Liver (tissue), 9 donors: ENCODE data around the gene NDUFS3. TPM values are rescaled to one million over a fixed set of nuclear protein-coding genes. Genes with fewer than 3 reads are reported as not detected.
"Not testable (repeated sequence)": the region's sequence is repeated elsewhere in the genome, so short reads cannot be mapped to it uniquely, and the experiment has no call there.

Experiments used
- DNase-seq: peaks from one replicate; pipeline ENCODE4 v3.0.0-alpha.2; 2017; ENCODE audit warnings: low spot score
- H3K27ac ChIP-seq, 2 donors: one replicate each; pipeline ENCODE4 v1.7.0; 2013; ENCODE audit warnings: inconsistent platforms in 2 of 2, low read length in 2 of 2, control low read depth in 1 of 2, low read depth in 1 of 2, mild to moderate bottlenecking in 1 of 2
- H3K27me3 ChIP-seq, 4 donors: one replicate each; pipeline versions ENCODE4 v1.6.1 to v1.7.0; 2013; ENCODE audit warnings: low read length in 3 of 4, inconsistent platforms in 1 of 4, mild to moderate bottlenecking in 1 of 4, moderate library complexity in 1 of 4; ENCODE audit not compliant: control insufficient read depth in 4 of 4, insufficient read depth in 4 of 4
- H3K36me3 ChIP-seq, 4 donors: one replicate each; pipeline versions ENCODE4 v1.6.1 to v1.7.0; 2013; ENCODE audit warnings: low read length in 3 of 4, mild to moderate bottlenecking in 3 of 4, low read depth in 1 of 4, moderate library complexity in 1 of 4; ENCODE audit not compliant: control insufficient read depth in 4 of 4, insufficient read depth in 3 of 4
- H3K4me1 ChIP-seq, 4 donors: one replicate each; pipeline versions ENCODE4 v1.6.1 to v1.7.0; 2013; ENCODE audit warnings: low read length in 3 of 4, mild to moderate bottlenecking in 3 of 4, moderate library complexity in 1 of 4; ENCODE audit not compliant: control insufficient read depth in 4 of 4, insufficient read depth in 4 of 4
- H3K4me3 ChIP-seq, 3 donors: one replicate each; pipeline versions ENCODE4 v1.6.1 to v1.7.0; 2013; ENCODE audit warnings: low read length in 3 of 3, control low read depth in 1 of 3, low read depth in 1 of 3, mild to moderate bottlenecking in 1 of 3
- H3K9ac ChIP-seq, 2 donors: one replicate each; pipeline ENCODE4 v1.7.0; 2013; ENCODE audit warnings: low read length in 2 of 2, mild to moderate bottlenecking in 2 of 2, moderate library complexity in 2 of 2, control low read depth in 1 of 2, low read depth in 1 of 2
- H3K9me3 ChIP-seq, 4 donors: one replicate each; pipeline versions ENCODE4 v1.6.1 to v1.7.0; 2013; ENCODE audit warnings: low read length in 3 of 4; ENCODE audit not compliant: control insufficient read depth in 4 of 4
- FOXA1 ChIP-seq: IDR thresholded peaks from 2 replicates; pipeline ENCODE4 v1.6.1; 2016; ENCODE audit warnings: antibody characterized with exemption
- FOXA2 ChIP-seq: IDR thresholded peaks from 2 replicates; pipeline ENCODE4 v1.6.1; 2016; ENCODE audit warnings: antibody characterized with exemption
- HNF4G ChIP-seq: IDR thresholded peaks from 2 replicates; pipeline ENCODE4 v1.6.1; 2016; ENCODE audit warnings: antibody characterized with exemption
- RAD21 ChIP-seq, 2 donors: IDR thresholded peaks; 2 replicates each; pipeline ENCODE4 v1.6.1; 2016; ENCODE audit warnings: antibody characterized with exemption in 2 of 2, mild to moderate bottlenecking in 2 of 2
- RXRA ChIP-seq, 2 donors: IDR thresholded peaks; 2 replicates each; pipeline ENCODE4 v1.6.1; 2017 to 2018; ENCODE audit warnings: antibody characterized with exemption in 2 of 2, mild to moderate bottlenecking in 1 of 2
- SP1 ChIP-seq: IDR thresholded peaks from 2 replicates; pipeline ENCODE4 v1.6.1; 2018; ENCODE audit warnings: antibody characterized with exemption, mild to moderate bottlenecking
- ZBTB33 ChIP-seq: IDR thresholded peaks from 2 replicates; pipeline ENCODE4 v1.6.1; 2016; ENCODE audit warnings: antibody characterized with exemption
- WGBS: extraction: QIAGEN DNeasy Blood & Tissue Kit; methylation state at CpG from one replicate; pipeline ENCODE4 v1.1.7; 2013; 5-methylcytosine and 5-hydroxymethylcytosine counted together
- polyA plus RNA-seq, 2 donors: library from polyadenylated mRNA; stranded (reverse) in 1 of 2; unstranded in 1 of 2; fragments of 200-250 nt in 1 of 2; fragments of >200 nt in 1 of 2; fragmentation: Nextera tagmentation in 1 of 2; extraction: Ambion mirVana in 1 of 2; gene quantifications; one replicate each; pipeline versions ENCODE4 v1.2.1 to v1.2.3, GENCODE V29; 2013 to 2015
- total RNA-seq, 2 donors: library from RNA; depleted of rRNA; stranded (reverse); fragments of >200 nt; gene quantifications; one replicate each; pipeline ENCODE4 v1.2.3, GENCODE V29; 2014
- TF ChIP-seq, protein P1 (sequence below): IDR thresholded peaks from 2 replicates; pipeline ENCODE4 v1.6.1; 2016; ENCODE audit warnings: antibody characterized with exemption
- TF ChIP-seq, protein P2 (sequence below): IDR thresholded peaks from 2 replicates; pipeline ENCODE4 v1.6.1; 2016; ENCODE audit warnings: antibody characterized with exemption, mild to moderate bottlenecking
- donor health status: healthy.
- donor health status: healthy.
- donor health status: healthy.
- donor health status: healthy.
- donor health status: healthy.

The NDUFS3 gene
- total and polyA plus RNA-seq, 4 donors, result 43.8 to 101 (median 67.8) TPM

GRCh38 chr11:47553406-47553743, 25.5 kb upstream of the NDUFS3 start (continued):
- TF ChIP-seq ZBTB33 (no peak), SP1 (no peak), FOXA1 (no peak), HNF4G (no peak)

DNA sequence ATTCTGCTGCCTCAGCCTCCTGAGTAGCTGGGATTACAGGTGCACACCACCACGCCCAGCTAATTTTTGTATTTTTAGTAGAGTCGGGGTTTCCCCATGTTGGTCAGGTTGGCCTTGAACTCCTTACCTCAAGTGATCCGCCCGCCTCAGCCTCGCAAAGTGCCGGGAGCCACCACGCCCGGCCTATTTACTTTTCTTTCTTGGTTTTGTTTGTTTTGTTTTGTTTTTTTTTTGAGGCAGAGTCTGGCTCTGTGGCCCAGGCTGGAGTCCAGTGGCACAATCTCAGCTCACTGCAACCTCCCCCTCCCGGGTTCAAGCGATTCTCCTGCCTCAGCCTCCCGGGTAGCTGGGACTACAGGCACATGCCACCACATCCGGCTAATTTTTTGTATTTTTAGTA, 21.9 kb upstream of the NDUFS3 start:
- not testable (repeated sequence) for H3K9me3 ChIP-seq, H3K4me3 ChIP-seq, DNase-seq, H3K36me3 ChIP-seq, H3K4me1 ChIP-seq, H3K27me3 ChIP-seq, H3K27ac ChIP-seq, H3K9ac ChIP-seq
- WGBS, result 56% methylated on average over 12 of the region's 12 CpGs
- TF ChIP-seq RXRA (IDR thresholded peaks at IDR 0.05), result peak in 1 of 2 donors; percentile 7

DNA sequence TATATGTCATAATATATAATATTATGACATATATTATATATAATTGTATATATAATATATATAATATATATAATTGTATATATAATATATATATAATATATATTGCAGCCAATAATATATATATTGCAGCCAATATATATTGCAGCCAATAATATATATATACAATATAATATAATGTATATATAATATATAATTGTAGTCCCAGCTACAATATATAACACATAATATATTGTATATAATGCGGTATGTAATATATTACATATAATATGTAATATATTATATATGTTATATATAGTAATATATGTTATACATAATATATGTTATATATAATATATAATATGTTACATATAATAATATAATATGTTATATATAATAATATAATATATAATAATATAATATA, 20.2 kb upstream of the NDUFS3 start:
- H3K36me3 ChIP-seq, result no peaks in the 10 kb centered on the region

More for the DNA sequence above, 20.2 kb upstream of the NDUFS3 start:
- H3K9me3 ChIP-seq, result no peaks in the 10 kb centered on the region
- H3K4me3 ChIP-seq, result no peak overlapping the region
- TF ChIP-seq HNF4G, result no peak
- TF ChIP-seq RAD21 (IDR thresholded peaks at IDR 0.05), result no peak
- TF ChIP-seq, protein P1, sequence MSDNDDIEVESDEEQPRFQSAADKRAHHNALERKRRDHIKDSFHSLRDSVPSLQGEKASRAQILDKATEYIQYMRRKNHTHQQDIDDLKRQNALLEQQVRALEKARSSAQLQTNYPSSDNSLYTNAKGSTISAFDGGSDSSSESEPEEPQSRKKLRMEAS, result no peak
- TF ChIP-seq, protein P2, sequence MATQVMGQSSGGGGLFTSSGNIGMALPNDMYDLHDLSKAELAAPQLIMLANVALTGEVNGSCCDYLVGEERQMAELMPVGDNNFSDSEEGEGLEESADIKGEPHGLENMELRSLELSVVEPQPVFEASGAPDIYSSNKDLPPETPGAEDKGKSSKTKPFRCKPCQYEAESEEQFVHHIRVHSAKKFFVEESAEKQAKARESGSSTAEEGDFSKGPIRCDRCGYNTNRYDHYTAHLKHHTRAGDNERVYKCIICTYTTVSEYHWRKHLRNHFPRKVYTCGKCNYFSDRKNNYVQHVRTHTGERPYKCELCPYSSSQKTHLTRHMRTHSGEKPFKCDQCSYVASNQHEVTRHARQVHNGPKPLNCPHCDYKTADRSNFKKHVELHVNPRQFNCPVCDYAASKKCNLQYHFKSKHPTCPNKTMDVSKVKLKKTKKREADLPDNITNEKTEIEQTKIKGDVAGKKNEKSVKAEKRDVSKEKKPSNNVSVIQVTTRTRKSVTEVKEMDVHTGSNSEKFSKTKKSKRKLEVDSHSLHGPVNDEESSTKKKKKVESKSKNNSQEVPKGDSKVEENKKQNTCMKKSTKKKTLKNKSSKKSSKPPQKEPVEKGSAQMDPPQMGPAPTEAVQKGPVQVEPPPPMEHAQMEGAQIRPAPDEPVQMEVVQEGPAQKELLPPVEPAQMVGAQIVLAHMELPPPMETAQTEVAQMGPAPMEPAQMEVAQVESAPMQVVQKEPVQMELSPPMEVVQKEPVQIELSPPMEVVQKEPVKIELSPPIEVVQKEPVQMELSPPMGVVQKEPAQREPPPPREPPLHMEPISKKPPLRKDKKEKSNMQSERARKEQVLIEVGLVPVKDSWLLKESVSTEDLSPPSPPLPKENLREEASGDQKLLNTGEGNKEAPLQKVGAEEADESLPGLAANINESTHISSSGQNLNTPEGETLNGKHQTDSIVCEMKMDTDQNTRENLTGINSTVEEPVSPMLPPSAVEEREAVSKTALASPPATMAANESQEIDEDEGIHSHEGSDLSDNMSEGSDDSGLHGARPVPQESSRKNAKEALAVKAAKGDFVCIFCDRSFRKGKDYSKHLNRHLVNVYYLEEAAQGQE, result no peak
- TF ChIP-seq FOXA2, result no peak
- TF ChIP-seq ZBTB33, result no peak
- no peak for DNase-seq
- H3K9ac ChIP-seq, result no peak overlapping the region
- no peak overlapping the region for H3K27ac ChIP-seq
- no peaks in the 10 kb centered on the region for H3K27me3 ChIP-seq
- no peaks in the 10 kb centered on the region for H3K4me1 ChIP-seq
- WGBS, result 98% methylated on average over 1 of the region's 1 CpG
